ENCODE measurements around the gene STAG1. TPM values are rescaled to one million over a fixed set of nuclear protein-coding genes. Genes with fewer than 3 reads are reported as not detected.

STAG1 gene
- total and polyA plus RNA-seq, 9 of the 15 experiments (the other 6 are each of a cell fraction or from before 2014, with no cell fraction given): 2.7 to 17.7 (median 8.8) TPM

- no peak for TF ChIP-seq REST (IDR thresholded peaks at IDR 0.05; ENCODE audit: borderline replicate concordance)
- TF ChIP-seq REST (CRISPR knock-in tag; IDR thresholded peaks at IDR 0.05; ENCODE audit: low read depth): no peak
- no peak for TF ChIP-seq PURB (CRISPR knock-in tag; IDR thresholded peaks at IDR 0.05; ENCODE audit: low read depth)
- no peak for TF ChIP-seq E2F5 (CRISPR knock-in tag; IDR thresholded peaks at IDR 0.05)
- TF ChIP-seq MEIS2 (IDR thresholded peaks at IDR 0.05; ENCODE audit: partially characterized antibody): no peak
- TF ChIP-seq MCM3 (IDR thresholded peaks at IDR 0.05): no peak
- TF ChIP-seq PTBP1 (IDR thresholded peaks at IDR 0.05; ENCODE audit: low read depth, low read length): no peak
- no peak for TF ChIP-seq BRD4 (IDR thresholded peaks at IDR 0.05)
- no peak for TF ChIP-seq GATA2 (CRISPR knock-in tag; IDR thresholded peaks at IDR 0.05)
These were observed 167.4 kb downstream of the STAG1 start (continued) for GRCh38 chr3:136584728-136585127.

Measured in K562 (cell line).